NCI-H2081 treated with DMSO at 0.1 percent for 48 hours (cell line): ENCODE measurements around the gene GHITM.
"Not testable (repeated sequence)": the region's sequence is repeated elsewhere in the genome, so short reads cannot be mapped to it uniquely, and the experiment has no call there.

Source experiments
- DNase-seq: peaks from one replicate; lab custom pipeline; 2025; lab: John Stamatoyannopoulos, UW

GHITM gene

DNA sequence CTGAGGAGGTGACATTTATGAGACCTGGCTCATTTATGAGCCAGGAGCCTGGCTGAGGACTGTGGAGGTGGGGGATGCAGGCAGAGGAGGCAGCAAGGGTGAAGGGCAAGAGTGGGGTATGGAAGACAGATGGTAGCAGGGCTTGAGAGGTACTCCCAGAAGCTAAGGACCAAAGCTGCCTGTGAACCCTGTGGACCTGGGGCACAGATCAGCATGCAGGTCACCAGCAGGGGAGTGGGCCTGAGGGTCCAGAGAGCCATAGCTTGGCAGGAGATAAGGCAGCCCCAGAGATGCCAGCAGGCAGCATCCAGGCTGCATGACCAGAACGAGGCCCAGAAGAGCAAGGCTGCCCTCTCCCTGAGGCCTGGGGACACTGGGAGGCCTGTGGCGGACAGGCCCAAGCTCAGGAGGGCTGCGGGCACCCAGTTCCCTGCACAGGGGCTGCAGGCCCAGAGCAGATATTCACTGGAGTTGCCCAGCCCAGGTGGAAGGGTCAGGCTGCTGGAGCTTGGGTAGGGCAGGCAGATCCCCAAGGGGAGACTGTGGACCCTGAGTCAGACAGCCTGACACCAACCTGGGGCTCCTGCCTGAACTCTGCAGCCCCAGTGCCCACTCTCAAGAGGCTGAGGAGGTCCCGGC is 37.6 kb downstream of the GHITM start:
- DNase-seq: no peak

DNA sequence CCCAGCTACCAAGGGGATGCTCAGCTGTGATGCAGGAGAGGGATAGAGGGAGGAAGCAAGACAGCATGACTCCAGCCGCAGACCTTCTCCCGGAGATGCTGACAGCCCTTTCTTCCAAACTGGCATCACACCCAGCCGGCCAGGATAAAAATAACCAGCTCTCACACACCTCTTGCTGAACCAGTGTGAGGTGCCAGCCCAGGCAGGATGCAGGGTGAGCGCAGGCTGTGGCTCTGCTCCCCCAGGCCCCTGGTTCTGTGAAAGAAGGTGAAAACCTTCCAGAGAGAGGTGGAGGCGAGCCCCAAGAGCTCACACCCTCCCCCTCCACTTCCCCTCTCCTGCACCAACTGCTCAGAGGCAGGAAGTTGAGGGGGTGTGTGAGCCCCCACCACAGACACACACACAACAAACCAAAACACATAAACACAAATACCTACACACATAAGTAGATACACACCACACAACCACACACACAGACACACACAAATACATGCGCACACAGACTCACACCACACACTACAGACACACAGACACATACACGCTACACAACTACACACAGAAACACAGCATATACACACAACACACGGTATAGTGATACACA is 38.3 kb downstream of the GHITM start:
- DNase-seq: no peak

DNA sequence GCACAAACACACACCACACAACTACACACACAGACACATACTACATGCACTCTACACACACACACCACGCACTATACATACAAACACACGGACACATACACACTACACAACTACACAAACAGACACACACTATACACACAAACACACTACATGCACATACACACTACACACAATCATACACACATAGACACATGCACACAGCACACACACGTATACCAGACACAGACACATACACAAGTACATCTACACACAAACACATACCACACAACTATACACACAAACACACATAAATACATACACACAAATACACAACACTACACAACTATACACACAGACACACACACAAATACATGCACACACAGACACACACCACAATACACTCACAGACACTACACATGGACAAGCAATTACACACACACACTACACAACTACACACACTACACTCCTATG is 38.9 kb downstream of the GHITM start:
- no peak for DNase-seq

DNA sequence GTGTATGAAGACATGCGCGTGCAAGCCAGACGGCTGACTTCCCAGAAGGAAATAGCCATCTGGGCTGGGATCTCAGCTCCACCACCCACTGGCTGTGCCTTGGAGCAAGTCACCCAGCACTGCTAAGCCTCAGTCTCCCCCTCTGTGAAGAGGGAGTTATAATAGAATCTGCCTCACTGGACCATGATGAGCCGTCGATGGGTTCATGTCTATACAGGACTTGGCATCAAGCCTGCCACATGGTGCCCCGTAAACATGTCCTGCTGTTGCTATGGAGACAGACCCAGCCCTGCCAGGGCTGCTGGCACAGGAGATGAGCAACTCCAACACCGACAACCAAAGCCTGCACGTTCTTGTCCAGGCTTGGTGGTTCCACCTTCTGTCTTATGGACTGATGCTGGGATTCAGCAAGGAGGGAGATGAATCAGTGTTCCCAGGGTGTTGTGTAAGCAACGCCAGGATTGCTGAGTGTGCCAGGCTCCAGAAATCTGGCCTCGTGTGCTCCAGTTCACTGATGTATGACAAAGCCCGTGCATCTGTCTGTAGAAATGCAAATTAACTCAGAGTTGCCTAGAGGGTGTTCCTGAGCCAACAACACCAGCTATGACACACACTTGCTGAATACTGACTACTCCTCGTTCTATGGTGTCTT is 39.9 kb downstream of the GHITM start:
- no peak for DNase-seq

DNA sequence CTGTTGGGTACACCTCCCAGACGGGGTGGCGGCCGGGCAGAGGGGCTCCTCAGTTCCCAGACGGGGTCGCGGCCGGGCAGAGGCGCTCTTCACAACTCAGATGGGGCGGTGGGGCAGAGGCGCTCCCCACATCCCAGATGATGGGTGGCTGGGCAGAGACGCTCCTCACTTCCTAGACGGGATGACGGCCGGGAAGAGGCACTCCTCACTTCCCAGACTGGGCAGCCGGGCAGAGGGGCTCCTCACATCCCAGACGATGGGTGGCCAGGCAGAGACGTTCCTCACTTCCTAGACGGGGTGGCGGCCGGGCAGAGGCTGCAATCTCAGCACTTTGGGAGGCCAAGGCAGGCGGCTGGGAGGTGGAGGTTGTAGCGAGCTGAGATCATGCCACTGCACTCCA is 41.1 kb downstream of the GHITM start:
- not testable (repeated sequence) for DNase-seq

DNA sequence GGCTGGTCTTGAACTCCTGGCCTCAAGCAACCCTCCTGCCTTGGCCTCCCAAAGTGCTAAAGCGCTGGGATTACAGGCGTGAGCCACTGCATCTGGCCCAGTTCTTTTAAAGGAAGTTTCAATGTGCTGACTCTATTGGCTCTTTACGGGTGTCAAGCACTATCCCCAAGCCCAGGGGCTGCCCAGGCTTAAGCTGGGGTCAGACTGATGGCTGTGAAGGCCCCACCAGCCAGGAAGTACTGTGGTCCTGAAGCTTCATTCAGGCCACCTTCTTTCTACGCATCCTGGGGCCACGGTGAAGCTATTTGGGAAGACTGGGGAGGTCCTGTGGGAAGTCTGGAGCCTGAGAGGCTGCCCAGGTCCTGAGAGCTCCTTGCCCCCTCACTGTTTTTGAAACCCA is 42.3 kb downstream of the GHITM start:
- no peak for DNase-seq

DNA sequence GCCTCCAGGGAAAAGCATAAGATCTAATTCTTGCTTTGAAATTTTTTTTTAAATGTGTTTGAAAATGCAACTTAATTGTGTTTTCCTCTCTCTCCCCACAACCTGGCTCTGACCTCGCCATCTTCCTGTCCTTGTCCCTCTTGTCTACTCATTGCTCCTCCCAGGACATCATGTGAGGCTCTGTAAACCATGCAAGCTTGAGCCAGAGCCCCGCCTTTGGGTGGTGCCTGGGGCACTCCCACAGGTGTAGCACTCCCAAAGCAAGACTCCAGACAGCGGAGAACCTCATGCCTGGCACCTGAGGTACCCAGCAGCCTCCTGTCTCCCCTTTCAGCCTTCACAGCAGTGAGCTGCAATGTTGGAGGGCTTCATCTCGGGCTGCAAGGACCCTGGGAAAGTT is 45.2 kb downstream of the GHITM start:
- DNase-seq: no peak

DNA sequence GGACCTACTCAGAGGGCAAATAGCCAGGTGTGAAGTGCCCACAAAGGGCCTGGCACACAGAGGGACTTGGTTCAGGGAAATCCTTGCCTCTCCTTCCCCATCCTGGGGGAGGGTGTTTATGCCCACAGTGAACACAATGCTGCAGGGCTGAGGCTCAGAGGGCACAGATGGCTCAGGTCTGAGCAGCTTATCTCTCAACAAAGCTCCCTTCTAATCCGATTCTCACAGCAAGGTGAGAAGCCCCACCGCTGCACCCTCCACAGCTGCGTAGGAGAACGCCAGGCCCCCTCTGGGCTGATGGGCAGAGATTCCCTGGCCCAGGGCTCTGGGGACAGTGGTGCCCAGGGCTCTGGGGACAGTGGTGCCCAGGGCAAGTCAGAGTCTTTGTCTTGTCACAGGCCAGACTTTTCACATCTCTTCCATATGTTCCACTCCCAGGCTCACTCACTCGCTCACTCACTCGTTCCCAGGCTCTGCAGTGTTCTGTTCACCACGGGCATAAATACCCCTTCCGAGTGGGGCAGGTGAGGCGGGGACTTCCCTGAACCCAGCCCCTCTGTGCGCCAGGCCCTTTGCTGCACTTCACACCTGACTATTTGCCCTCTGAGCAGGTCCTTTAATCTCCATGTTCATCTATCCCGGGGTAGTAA is 46.3 kb downstream of the GHITM start:
- DNase-seq: no peak

DNA sequence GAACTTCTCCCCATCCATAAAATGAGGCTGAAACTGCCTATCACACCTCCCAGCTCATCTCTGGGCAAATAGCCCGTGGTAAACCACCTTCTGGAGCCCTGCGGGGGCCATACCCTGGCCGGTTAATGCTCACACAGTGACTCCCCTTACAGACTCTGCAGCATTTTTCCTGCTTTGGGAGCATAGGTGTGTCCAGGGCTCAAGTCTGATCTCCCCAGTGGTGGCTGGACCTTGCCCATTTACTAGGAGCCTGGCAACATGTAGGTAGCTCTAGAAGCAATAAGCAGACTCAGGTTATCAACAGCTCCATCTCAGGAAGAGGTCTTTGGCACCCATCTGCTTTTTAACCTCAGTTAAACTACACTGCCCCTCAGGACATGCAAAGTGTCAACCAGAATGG is 49.5 kb downstream of the GHITM start:
- no peak for DNase-seq

DNA sequence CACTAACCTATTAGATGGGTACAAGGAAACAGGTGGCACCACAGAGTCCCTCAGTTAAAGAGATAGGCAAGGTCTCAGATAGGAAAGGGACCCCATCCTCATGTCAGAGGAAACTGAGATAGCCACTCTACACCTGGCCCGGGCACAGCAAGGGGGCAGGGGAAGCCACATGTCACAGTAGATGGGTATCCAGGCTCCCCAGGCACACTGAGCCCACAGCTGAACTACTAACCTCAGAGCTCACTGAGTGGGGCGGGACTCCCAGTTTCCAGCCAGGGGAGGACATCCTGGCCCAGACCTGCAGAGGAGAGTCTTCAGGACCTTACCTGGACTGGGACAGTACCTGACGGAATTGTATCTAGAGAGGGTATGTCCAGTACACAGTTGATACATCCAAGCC is 51.3 kb downstream of the GHITM start:
- DNase-seq: no peak

DNA sequence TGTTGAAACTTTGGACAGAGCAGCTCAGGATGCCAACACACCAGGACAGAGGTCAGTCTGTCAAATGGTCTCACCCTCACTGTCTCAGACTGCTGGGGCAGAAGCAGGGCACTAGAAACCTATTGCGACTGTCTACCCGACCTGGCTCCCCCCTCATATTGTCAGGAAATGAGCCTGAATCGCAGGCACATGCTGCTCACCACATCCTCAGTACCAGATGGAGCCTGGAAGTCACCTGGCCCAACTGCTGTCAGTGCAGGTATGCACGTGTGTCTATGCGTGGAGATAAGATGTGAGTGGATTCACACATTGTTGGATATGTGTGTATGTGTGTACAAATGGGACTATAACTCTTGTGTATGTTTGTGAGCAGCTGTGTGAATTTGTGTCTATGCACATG is 51.8 kb downstream of the GHITM start:
- no peak for DNase-seq

DNA sequence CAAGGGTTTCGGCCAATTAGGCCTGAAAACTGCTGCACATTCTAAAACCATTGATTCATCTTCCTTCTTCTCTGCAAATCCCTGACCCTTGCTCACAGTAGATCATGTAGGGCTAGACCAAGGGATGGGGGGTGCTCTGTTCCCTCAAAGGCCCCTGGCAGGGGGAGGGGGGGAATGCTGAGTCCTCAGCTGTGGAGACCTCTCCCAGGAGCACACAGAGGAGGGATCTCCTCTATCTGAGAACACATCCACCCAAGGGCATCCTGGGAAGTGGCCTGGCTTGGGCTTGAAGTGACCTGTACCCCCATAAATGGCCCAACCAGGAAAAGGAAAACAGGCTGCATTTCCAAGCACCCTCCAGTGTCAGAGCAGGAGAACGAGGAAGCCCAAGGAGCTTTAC is 54.0 kb downstream of the GHITM start:
- DNase-seq: no peak

DNA sequence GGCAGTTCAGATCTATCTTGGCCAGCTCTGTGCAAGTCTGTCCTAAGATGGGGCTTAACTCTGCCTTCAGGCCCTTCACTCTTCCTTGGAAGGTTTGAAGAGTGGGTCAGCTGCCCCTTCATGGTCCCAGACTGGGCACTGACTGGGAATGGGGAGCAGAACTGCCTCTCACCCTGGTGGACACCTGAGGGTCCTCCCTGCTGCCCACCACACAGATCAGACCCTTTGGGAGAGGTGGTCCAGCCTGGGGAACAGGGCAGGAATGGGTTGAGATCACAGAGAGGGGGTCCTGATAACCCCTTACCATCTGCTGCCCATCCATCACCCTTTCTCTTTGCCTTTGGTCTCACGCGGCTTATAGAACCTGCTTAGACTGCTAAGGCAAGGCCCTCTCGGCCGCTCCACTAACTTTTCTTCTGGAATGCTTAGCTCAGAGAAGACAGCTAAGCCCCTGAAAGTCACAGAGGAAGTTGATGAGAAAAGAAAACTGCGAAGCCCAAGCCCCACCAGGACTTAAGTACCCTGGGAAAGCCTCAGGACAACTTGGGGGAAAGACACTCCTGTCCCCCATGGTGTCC is 54.6 kb downstream of the GHITM start:
- no peak for DNase-seq

DNA sequence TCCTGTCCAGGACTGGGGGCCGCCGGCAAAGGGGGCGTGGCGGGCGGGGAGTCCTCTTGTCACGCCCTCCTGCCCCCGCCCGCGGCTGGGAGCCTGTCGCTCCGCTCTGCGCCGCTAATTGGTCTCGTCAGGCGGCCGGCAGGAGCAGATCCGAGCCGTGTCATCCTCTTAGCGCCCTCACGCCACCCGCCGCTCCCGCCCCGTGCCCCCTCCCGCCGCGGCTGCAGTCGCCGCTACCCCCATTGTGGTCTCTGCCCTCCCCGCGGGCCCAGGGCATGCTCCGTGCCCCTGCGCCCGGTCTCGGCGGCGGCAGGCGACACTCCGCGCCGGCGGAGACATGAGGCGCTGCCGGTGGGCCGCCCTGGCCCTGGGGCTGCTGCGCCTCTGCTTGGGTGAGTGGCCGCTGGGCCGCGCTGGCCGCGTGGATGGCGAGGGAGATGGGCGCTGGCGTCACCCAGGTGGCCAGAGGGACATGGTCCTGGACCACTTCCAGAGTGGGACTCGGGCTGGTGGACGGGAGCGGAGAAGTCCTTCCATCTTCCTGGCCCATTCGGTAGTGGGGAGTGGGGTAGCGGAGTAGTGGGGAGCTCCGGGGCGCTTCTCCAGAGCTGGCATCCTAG is 55.2 kb downstream of the GHITM start, which contains the start of gene CDHR1:
Gene CDHR1 (plus strand): TSS at position 114 of the 620 bp plus-strand sequence. CDS start 224 bp downstream, at position 338.
- no peak for DNase-seq

DNA sequence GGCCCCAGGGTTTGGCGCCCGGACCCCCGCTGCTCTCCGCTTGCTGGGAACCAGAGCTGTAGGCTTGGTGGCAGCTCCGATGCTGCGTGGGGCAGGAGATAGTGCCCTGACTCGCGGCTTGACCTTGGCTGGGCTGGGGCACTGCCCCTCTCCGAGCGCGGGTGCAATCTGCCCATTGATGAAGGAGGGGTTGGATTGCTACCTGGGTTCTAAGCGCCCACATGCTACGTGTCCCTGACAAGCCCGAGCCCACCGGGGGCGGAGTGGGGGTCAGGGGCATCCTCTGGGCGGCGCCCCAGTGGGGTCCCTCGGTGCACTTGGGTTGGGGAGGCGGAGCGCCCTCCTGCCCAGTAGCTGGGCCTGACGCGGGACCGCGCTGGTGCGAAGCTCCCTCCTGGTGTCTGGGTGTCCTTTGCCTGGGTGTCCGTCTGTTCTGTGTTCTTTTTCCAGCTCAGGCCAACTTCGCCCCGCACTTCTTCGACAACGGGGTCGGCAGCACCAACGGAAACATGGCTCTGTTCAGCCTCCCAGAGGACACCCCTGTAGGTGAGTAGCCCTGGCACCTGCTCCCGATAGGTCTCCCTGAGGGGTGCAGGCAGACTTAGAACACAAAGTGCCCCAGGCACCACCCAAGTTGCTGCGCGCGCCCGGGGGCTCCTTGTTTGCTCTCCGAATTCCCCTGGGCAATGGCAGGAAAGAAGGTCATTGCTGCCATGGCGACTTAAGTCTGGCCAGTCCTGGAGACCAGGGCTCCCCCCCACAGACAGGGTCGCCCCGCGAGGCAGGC is 55.9 kb downstream of the GHITM start:
- DNase-seq: no peak

DNA sequence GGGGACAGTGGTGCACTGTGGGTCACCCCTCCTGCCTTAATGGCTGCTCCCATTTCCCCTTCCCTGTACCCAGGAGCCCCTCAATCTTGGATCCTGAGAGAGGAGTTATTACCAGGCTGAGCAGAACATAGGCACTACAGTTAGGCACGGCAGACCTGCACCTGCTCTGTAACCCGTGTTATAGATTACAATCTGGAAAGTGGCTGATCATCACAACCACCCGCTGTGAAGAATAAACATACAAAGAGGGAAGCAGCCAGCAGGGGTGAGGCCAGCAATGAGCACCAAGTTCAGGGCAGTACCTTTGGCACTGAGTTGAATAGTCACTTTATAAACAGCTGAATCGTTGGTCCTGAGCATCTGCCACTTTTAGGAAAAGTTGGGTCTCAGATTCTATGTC is 56.8 kb downstream of the GHITM start:
- DNase-seq: peak; percentile 17

DNA sequence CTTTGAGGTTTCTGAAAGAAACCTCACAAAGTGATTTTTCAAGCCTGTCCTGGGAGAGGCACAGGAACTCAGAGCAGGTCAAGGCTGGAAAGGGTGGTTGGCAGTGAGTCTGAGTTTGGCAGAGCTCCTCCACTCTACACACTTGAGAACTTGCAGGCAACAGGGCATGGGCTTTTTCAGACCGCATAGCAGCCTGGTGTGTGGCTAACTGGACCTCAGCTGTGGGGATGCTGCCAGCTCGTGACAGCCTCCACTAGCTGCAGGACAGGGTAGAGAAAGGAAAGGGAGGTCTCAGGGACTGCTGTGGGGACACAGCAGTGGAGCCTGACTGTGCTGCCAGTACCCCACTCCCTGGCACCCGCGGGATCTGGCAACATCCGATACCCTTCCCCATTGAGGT is 57.6 kb downstream of the GHITM start:
- no peak for DNase-seq

DNA sequence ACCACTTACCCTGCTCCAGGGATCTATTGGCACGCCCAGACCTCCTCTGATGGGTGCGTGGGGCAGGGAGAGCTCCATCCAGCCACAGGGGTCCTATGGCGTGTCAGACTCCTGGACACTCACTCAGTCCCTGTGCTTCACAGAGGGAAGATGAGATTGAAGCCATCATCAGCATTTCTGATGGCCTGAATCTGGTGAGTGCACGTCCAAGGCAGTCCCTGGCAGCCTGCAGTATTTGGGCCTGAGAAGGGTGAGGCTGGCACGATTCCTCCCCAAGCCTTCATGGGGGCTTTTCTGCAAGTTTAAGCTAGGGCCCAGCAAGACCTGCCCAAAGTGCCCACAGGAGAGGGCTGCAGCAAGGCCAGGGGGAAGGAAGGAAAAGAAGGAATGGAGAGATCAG is 58.3 kb downstream of the GHITM start:
- DNase-seq: no peak

DNA sequence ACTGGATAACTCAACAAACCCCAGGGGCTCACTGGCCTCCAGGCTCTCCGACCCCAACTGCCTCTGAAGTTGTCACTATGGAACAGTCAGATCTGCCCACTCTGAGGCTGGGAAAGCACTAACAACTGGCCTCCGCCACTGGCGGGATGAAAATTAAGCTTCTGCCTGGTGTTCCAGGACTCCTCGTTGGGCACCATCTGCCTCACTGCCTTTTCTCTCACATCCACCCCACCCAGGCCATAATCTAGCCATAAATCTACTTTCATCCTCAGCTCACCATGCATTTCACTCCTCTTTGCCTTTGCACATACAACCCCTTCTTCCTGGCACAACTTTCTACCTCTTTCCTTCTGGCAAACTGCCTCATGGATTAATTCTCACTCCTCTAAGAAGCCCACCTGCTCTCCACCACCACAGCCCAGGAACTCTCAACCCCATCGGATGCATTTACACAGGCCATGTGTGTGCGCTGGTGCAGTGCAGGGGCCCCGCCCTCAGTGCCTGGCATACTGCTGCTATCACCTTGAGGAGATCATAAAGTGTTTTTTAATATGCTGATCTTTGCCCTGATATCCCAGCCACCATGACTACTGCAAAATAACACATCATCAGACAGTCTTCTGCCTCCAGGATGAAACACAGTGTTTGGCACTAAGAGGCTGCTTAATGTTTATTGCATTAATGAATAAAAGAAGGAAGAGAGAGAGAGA is 59.1 kb downstream of the GHITM start:
- DNase-seq: no peak

DNA sequence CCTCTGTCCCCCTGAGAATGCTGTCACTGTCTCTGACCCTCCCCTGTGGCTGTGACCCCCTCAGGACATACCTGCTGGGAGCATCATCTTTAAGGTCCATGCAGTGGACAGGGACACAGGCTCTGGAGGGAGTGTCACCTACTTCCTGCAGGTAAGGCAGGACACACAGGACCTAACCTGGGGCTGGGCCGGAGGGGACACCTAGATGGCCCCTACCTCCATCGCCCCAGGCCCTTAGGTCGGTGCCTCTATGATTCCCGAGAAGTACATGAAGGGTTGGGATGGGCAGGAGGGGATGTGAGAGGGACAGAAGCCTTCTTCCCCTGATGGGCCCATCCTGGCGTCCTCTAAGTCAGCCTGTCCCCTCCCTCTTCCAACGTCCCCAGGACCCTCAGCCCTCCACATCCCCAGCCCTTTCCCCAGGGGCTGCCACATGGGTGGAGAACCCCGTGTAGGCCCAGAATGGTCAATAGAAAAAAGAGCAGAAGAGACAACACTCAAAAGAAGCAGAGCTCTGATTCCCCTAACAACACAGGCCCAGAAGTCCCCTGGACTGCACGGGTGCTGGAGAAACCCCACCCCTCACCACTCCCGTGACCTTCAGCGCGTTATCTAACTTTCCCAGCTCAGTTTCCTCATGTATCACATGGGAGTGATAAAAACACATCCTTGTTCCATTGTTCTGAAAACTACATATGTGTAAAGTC is 61.4 kb downstream of the GHITM start:
- no peak for DNase-seq
